Activated T-cell treated with anti-CD3 and anti-CD28 coated beads, Interleukin-2, amount 50 U/mL, for 4 hours (primary cell): ENCODE measurements around the gene PHC3. TPM values are rescaled to one million over a fixed set of nuclear protein-coding genes. Genes with fewer than 3 reads are reported as not detected.

Experiments
- ATAC-seq, 2 donors: fragments of 200-7000 bp; cut with Tn5 transposase; one replicate each; pipeline ENCODE4 v1.10.0; 2021
- DNase-seq: peaks from one replicate; pipeline ENCODE4 v3.0.0-alpha.2; 2020
- H3K27me3 Mint-ChIP-seq: one replicate; pipeline ENCODE4 v1.8.0; 2021; ENCODE audit warnings: low read depth, mixed read lengths
- H3K36me3 Mint-ChIP-seq: one replicate; pipeline ENCODE4 v1.8.0; 2022; ENCODE audit warnings: mixed read lengths; ENCODE audit not compliant: insufficient read depth
- H3K4me1 Mint-ChIP-seq: one replicate; pipeline ENCODE4 v1.8.0; 2021; ENCODE audit warnings: low read depth, mixed read lengths
- H3K4me3 Mint-ChIP-seq: one replicate; pipeline ENCODE4 v1.8.0; 2021; ENCODE audit warnings: mild to moderate bottlenecking, moderate library complexity, mixed read lengths
- H3K9me3 Mint-ChIP-seq: one replicate; pipeline ENCODE4 v1.8.0; 2021; ENCODE audit warnings: mixed read lengths
- total RNA-seq, 3 donors: library from RNA; stranded (reverse); gene quantifications; one replicate each; pipeline ENCODE4 v1.2.1, GENCODE V29; 2021

The PHC3 gene
- total RNA-seq, 3 donors from 2014 or later = 48.5 to 48.7 (median 48.5) TPM

- Mint-ChIP-seq H3K9me3 (no peaks in the 10 kb centered on the region), H3K4me3 (no peak overlapping the region), H3K27me3 (no peaks in the 10 kb centered on the region), H3K36me3 (no peaks in the 10 kb centered on the region), H3K4me1 (peaks cover 11% of the 10 kb centered on the region)
- no peak for DNase-seq
- no peak for ATAC-seq
Measured at GRCh38 chr3:170040418-170040817, 141.1 kb downstream of the PHC3 start.

- ATAC-seq (peak; percentile 35), DNase-seq (peak; percentile 18)
- H3K9me3 Mint-ChIP-seq = no peaks in the 10 kb centered on the region
- no peaks in the 10 kb centered on the region for H3K27me3 Mint-ChIP-seq
- peak overlapping the region; percentile 81 for H3K4me3 Mint-ChIP-seq
- no peaks in the 10 kb centered on the region for H3K36me3 Mint-ChIP-seq
- peaks cover 8% of the 10 kb centered on the region for H3K4me1 Mint-ChIP-seq
Measured at GRCh38 chr3:170038434-170039110, 143.0 kb downstream of the PHC3 start.

Other genes starting within 250 kb of the PHC3 start
- 10 to 100 TPM; 65.9 to 75.6 (median 66.8) TPM for gene SEC62, start 214.9 kb downstream of the PHC3 start, total RNA-seq
- 1 to 10 TPM; 2.2 to 3.0 (median 2.5) TPM for gene GPR160, start 143.7 kb downstream of the PHC3 start, total RNA-seq
- gene PRKCI, start 40.7 kb upstream of the PHC3 start, total RNA-seq = 10 to 100 TPM; 15.8 to 18.4 (median 17.3) TPM
- 10 to 100 TPM; 19.3 to 23.4 (median 20.0) TPM for gene SKIL, start 176.0 kb upstream of the PHC3 start, total RNA-seq
- under 1 TPM; 0.19 to 0.38 (median 0.32) TPM for gene CLDN11, start 237.1 kb upstream of the PHC3 start, total RNA-seq